Stimulated activated CD4-positive, alpha-beta T cell treated with anti-CD3 and anti-CD28 coated beads, Interleukin-1b, Interleukin-23, amount 100 ng/mL, for 4 hours (primary cell): ENCODE data around the gene L3MBTL4.

ENCODE experiments used
- DNase-seq, 2 donors: peaks; one replicate each; pipeline ENCODE4 v3.0.0-alpha.2; 2020; ENCODE audit warnings: low read depth in 2 of 2

L3MBTL4 gene

GRCh38 chr18:6255116-6255705, 159.5 kb downstream of the L3MBTL4 start:
- DNase-seq = no peak

- DNase-seq = no peak
Measured at GRCh38 chr18:6254456-6254855, 160.3 kb downstream of the L3MBTL4 start.

DNA sequence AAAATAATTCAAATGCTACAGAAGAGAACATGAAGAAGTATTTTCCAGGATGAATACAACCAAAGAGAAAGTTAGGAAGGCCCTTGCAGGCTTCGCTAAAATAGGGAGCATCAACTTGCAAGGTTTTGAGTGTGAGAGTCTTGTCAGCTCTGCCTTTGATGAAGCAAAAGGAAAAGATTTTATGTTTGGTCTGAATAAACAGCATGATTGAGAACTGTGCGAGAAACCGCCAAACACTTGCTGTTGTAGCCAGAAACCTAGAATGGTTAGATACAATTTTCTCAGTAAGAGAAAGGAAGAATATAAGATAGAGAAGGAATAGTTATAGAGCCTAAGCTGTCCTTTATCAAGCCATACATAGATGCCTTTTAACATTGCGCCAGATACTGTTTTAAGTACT, 163.6 kb downstream of the L3MBTL4 start:
- DNase-seq = no peak

DNA sequence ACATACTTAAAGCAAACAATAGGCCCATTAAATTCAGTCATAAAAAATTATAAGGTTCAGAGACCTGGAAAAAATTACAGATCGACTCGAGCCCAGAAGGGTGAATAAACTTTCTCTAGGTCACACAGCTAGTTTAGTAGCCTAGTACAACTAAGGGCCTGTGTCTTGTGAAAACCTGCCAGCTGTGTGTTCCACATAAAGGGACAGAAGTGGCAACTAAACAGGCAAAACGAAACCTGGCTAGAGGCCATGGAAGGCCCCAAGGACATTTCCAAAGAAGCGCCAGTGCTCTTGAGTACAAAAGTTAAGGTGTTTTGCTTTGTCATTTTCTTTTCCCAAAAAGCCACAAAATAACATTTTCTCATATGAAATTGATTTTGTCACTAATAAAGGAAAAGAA, 164.9 kb downstream of the L3MBTL4 start:
- DNase-seq = no peak

DNA sequence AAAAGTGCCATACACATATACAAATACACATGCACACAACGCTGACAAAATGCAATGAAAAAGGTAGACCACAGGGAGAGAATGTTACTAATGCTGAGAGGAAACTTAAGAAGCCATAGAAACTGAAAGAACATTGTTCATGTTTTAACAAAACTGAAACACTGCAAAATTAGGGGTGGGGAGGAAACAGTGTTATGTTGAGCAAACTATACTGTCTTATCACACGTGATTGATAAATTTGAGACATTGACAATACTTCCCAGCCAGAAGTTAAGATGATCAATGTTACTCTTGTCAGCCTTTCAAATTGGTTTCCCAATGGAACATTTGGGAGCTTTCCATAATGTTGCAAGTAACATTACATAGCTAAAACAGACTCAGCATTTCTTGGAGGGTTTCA, 165.5 kb downstream of the L3MBTL4 start:
- DNase-seq = no peak

- DNase-seq = no peak
Measured at GRCh38 chr18:6248017-6248416, 166.7 kb downstream of the L3MBTL4 start.

DNA sequence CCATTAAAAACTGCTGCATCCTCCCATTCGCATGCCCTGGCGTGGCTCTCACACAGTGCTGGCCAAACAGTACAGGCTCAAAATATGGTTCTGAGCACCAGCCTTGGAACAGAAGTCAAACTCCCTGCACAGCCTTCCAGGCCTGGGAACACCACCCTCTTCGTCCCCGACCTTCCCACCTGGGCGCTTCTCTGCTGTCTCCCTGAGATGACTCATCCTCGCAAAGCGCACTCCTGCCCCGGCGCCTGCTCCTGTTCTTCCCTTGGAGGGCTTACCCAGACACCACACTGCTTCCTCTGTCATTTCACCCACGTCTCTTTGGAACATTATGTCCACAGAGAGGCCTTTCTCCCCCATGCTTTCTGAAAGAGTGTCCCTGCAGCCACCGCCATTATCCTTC, 172.7 kb downstream of the L3MBTL4 start:
- no peak for DNase-seq

DNA sequence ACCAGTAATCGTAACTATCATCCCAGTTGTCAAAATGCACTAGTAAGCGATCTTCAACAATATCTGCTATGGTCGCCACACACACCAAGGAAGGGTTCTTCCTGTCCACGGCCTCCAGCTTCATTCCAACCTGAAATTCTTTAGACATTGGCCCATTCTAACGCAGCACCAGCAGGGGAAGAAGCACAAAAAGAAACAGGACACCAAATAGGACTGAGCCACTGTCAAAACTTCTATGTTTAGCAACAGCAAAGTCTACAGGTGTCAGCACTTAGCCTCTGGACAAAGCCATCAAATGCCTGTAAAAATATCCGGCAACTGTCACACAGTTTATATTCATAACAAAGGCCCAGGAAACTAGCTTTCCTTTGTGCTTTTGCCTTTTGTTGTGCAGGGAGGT, 175.0 kb downstream of the L3MBTL4 start:
- no peak for DNase-seq

GRCh38 chr18:6236258-6236657, 178.5 kb downstream of the L3MBTL4 start:
- DNase-seq = no peak

DNA sequence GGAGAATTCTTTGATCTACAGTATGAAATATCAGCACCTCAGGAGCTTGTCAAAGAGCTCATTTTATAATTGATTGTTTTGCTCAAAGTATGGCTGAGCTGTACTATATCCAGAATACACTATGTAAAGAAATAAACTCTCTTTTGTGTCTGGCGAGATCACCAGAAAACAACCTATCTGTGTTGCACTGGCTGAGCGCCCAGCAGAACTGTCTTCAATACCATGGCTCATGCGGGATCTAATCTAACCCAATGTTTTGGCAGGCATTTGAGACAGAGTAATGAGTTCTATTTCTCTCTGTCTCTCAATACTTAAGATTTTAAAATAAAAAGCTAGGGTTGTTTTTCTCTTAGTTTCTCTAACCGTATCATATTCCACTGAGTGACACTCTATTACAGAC, 192.4 kb downstream of the L3MBTL4 start:
- DNase-seq = no peak

GRCh38 chr18:6221602-6222014, 193.1 kb downstream of the L3MBTL4 start:
- no peak for DNase-seq

DNA sequence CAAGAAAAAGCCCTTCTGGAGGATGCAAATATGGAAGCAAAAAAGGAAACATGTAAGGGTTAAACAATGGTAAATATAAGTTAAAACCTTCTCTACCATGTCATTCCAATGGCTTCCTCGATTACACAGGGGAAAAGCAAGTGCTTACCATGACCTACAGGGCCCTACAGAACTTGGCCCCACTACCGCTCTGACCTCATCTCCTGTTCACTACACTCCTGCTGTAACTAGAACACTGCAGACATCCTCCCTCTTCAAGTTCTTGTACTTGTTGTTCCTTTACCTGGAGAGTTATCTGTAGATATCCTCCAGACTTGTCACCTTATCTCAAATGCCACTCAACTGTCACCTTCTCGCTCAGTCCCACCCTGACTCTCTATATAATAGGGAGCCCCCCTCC, 194.6 kb downstream of the L3MBTL4 start:
- DNase-seq = no peak

- DNase-seq = no peak
Measured at GRCh38 chr18:6219116-6219717, 195.5 kb downstream of the L3MBTL4 start.

DNA sequence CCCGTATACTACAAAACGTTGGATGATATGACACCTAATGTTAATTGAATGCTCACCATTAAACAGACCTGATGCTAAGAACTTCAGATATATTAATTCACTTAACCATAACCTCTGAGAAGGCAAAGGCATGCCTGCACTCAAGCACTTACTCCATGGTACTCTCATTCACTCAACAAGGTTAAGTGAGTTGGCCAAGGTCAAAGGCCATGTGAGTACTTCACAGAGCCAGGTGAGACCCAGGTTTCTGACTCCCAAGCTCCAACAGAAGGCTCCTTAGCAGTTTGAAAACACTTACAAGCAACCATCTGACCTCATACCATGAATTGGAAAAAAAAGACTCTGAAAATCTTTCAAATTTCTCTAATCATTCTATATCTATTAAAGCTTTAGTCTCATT, 198.8 kb downstream of the L3MBTL4 start:
- no peak for DNase-seq

DNA sequence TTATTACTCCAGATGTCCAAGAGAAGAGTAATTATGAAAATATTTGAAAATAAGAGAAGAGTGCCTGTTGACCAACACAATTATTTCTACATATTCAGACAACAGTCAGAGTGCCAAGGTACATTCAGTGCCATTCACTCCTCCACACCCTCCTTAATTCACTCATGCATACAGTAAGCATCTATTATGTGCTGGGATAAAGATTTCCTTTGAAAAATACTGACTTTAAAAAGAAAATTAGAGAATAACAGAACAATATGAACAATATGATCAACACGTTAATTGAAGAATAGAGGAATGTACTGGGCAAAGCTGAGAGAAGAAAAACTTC, 203.6 kb downstream of the L3MBTL4 start:
- DNase-seq = no peak

- DNase-seq = no peak
Measured at GRCh38 chr18:6210349-6211173, 204.2 kb downstream of the L3MBTL4 start.

GRCh38 chr18:6207941-6208340, 206.8 kb downstream of the L3MBTL4 start:
- DNase-seq = no peak

GRCh38 chr18:6207116-6207515, 207.6 kb downstream of the L3MBTL4 start:
- DNase-seq = no peak

DNA sequence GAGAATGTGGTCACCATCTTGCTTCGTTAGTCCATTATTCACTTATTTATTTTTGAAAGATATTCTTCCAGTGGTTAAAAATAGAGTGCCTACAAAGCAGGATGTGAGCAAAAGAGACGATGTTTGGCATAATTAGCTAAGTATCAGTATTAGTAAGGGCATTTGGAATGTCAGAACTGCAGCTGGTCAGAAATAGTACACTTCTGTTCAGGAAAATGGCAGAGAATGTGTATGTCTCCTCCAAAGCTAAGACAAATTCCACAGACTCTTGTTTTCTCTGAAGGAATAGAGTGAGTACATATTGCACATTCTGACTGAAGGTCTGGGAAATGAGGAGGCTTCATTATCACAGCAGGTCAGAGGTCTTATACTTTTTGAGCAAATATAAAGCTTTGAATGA, 209.0 kb downstream of the L3MBTL4 start:
- no peak for DNase-seq

DNA sequence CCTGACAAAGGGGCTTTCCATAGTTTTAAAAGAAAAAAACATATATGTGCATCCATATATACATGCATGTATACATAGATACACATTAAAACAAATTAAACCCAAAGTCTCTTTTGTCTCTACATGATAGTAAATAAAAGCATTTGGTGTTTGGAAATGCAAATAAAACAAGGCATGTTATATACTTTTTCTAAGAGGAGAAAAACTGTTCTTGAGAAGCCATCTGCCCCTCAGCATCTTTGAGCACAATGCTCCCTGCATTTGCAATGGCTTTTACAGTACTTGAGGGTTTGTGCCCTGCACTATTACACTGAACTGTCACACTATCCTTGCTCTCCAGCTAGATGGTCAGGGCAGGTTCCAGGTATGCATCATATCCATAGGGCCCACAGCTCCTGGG, 210.2 kb downstream of the L3MBTL4 start:
- DNase-seq = no peak

- DNase-seq = no peak
Measured at GRCh38 chr18:6203791-6204190, 210.9 kb downstream of the L3MBTL4 start.

GRCh38 chr18:6202861-6203260, 211.8 kb downstream of the L3MBTL4 start:
- no peak for DNase-seq

DNA sequence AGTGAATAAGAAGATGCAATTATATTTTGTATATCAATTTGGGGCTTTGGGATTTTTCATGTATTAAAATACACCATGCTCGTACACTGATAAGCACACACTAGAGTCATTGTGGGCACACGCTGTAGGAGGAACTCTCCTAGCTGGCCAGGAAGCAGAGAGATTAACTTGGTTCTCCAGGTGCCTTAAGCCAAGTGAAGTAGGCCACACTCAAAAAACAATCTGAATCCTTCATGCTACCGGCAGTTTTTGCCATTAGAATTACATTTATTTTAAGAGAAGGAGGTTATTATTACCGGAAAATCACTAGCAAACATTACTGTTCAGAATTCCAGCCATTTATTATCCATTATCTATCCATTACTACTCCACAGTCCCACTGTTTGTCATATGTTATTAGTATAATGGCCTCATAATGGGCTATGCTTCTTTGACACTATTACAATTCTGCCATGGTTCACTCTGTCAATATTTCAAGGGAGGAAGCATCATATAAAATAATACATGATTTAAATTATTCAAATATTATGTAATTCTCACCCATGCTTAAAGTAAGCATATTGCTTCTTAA, 214.4 kb downstream of the L3MBTL4 start:
- no peak for DNase-seq
